Stomach (tissue), 4 donors: ENCODE data around the gene EFCAB12.

Experiments used
- CTCF ChIP-seq, 7 experiments: fragments of 450-650 bp in 4 of 7; fragments of 200-600 bp in 3 of 7; sonication (generic) in 3 of 7; IDR thresholded peaks; one replicate each; pipeline ENCODE4 v1.5.1; 2016 to 2019; ENCODE audit warnings: antibody characterized with exemption in 7 of 7, control low read depth in 2 of 7, mild to moderate bottlenecking in 1 of 7
- POLR2A ChIP-seq, 4 donors: fragments of 450-650 bp; IDR thresholded peaks; one replicate each; pipeline ENCODE4 v1.6.1; 2016; ENCODE audit warnings: antibody characterized with exemption in 4 of 4, control low read depth in 2 of 4, mild to moderate bottlenecking in 1 of 4, moderate library complexity in 1 of 4
- POLR2AphosphoS5 ChIP-seq, 3 donors: sonication (generic); formaldehyde crosslinking; IDR thresholded peaks; one replicate each; pipeline ENCODE4 v1.6.1; 2016; ENCODE audit warnings: antibody characterized with exemption in 3 of 3

DNA sequence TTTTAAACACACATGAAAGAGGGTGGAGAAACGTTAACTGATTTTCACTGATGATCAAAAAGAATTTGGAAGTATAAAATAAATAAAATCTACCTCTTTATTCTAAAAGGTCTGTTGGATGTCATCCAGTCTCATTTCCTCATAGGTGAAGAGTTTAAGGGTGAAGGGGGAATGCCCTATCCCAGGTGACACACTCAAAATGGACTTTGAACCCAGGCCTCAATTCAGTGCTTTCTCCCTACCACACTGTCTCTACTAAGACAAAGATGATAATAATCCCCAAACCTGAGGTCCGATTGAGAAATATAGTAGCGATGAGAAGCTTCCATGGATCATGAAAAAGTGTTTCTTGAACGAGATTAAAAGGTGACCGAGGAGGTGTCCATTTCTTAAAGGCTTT, 5.1 kb upstream of the EFCAB12 start:
- TF ChIP-seq POLR2AphosphoS5 (IDR thresholded peaks at IDR 0.05) (no peak), POLR2A (IDR thresholded peaks at IDR 0.05) (no peak), CTCF (IDR thresholded peaks at IDR 0.05) (no peak)
